GM06990 (cell line): ENCODE measurements around the gene SMC1B.

ENCODE experiments used
- DNase-seq: peaks from one replicate; pipeline ENCODE4 v3.0.0-alpha.2; 2011; ENCODE audit not compliant: insufficient read length; ENCODE audit errors: extremely low read depth
- H3K27me3 ChIP-seq: replicated peaks from 2 replicates; pipeline ENCODE4 v1.6.0; 2011; ENCODE audit warnings: low read length; ENCODE audit not compliant: control insufficient read depth, insufficient read depth
- H3K36me3 ChIP-seq: 2 replicates; pipeline ENCODE4 v1.5.1; 2011; ENCODE audit warnings: low read length; ENCODE audit not compliant: control insufficient read depth, insufficient read depth
- H3K4me3 ChIP-seq: replicated peaks from 2 replicates; pipeline ENCODE4 v1.5.1; 2011; ENCODE audit warnings: low read depth, mild to moderate bottlenecking, control low read depth, low read length
- TF ChIP-seq, protein P1 (sequence below): IDR thresholded peaks from 2 replicates; pipeline ENCODE4 v1.5.1; 2011; ENCODE audit warnings: low read length, control low read depth, mild to moderate bottlenecking, inconsistent platforms; ENCODE audit not compliant: insufficient read depth, poor library complexity, severe bottlenecking

SMC1B gene

DNA sequence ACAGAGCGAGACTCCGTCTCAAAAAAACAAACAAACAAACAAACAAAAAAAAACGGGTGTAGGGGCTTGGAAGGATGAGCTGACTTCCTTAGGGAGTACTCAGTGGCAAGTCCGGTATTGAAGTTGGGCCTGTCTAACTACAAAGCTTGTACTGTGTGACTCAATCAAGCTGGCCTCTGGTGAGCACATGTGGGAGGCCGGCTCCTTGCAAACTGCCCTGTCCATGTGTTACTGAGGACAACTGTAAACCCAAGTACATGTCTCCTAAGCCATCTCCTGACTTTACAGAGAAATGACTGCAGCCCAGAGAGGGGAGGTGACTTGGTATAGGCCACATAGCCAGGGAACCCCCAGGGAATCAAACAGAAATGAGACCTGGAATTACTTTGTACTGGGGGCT lies 11.7 kb upstream of the SMC1B start:
- TF ChIP-seq, protein P1, sequence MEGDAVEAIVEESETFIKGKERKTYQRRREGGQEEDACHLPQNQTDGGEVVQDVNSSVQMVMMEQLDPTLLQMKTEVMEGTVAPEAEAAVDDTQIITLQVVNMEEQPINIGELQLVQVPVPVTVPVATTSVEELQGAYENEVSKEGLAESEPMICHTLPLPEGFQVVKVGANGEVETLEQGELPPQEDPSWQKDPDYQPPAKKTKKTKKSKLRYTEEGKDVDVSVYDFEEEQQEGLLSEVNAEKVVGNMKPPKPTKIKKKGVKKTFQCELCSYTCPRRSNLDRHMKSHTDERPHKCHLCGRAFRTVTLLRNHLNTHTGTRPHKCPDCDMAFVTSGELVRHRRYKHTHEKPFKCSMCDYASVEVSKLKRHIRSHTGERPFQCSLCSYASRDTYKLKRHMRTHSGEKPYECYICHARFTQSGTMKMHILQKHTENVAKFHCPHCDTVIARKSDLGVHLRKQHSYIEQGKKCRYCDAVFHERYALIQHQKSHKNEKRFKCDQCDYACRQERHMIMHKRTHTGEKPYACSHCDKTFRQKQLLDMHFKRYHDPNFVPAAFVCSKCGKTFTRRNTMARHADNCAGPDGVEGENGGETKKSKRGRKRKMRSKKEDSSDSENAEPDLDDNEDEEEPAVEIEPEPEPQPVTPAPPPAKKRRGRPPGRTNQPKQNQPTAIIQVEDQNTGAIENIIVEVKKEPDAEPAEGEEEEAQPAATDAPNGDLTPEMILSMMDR, result no peak
- no peak overlapping the region for H3K4me3 ChIP-seq
- no peak for DNase-seq
- H3K36me3 ChIP-seq, result no peaks in the 10 kb centered on the region
- no peaks in the 10 kb centered on the region; the same call in none of the 2 replicates for H3K27me3 ChIP-seq

DNA sequence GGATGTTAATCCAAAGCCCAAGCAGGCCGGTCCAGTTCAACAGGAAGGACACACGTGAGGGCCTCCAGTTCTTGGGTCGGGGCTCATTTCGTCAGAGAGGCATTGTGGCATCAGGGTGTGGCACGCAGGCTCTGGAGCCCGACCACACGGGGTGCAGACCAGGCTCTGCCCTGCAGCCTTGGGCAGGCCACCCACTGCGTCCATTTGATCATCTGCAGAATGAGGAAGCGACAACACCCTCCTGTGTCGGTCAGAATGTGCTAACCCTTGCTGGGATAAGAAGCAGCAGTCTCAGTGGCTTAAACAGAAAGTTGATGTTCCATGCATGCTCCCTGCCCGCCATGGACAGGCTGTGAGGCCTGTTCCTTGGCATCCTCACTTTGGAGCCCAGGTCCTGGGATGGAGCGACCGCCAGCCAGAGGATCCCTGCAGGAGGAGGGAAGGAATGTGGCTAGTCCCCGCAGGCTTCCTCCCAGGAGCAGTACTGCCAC lies 10.9 kb upstream of the SMC1B start:
- TF ChIP-seq, protein P1, result no peak
- no peak overlapping the region for H3K4me3 ChIP-seq
- H3K27me3 ChIP-seq, result no peaks in the 10 kb centered on the region; the same call in none of the 2 replicates
- no peak for DNase-seq
- H3K36me3 ChIP-seq, result no peaks in the 10 kb centered on the region

DNA sequence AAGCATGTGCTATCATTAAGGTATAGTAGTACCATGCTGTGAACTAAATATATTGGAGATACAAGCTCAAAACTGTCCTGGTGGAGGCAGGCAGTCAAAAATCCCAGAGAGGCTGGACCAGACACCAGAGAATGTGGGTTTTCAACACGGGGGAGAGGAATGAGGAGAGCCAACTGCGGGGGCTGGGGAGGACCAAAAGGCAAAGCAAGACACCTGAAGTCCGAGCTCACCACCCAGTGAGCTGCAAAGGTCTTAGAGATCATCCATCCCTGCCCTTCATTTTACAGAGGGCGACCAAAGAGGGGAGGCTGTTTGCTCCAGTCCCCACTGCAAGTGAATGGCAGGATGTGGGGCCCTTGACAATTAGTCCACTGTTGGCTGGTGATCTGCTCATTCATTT lies 10.1 kb upstream of the SMC1B start:
- no peak overlapping the region for H3K4me3 ChIP-seq
- no peaks in the 10 kb centered on the region for H3K36me3 ChIP-seq
- TF ChIP-seq, protein P1, result no peak
- no peaks in the 10 kb centered on the region; the same call in none of the 2 replicates for H3K27me3 ChIP-seq
- no peak for DNase-seq

DNA sequence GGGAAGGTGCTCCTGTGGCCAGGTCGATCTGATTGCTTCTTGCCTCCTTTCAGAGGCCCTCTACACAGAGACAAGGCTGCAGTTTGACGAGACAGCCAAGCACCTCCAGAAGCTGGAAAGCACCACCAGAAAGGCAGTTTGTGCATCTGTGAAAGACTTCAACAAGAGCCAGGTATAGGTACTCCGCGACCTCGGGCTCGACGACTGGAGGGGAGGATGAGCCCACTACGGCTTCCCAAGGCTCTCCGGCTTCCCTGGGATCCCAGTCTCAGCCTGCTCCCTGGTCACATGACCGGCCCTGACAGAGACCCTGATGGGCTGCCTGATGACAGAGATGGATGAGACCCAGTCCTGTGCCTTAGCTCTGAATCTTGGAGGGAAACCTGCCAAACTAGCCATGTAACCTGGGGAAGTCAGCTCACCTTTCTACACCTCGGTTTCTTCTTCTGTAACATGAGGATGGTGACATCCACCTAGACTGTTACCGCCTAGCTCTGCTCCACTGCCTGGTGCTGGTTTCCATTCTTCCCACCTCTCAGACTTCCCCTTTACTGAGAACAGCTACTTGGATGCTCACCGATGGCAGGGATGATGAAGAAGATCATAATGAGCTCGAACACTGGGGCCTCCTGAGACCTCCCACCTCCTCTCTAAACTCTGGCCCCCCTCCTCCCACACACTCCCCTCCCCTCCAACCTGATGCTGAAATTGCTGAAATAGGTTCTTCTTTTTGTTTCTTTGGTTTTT lies 9.0 kb upstream of the SMC1B start:
- TF ChIP-seq, protein P1, result no peak
- no peaks in the 10 kb centered on the region; the same call in none of the 2 replicates for H3K27me3 ChIP-seq
- no peak for DNase-seq
- no peaks in the 10 kb centered on the region for H3K36me3 ChIP-seq
- no peak overlapping the region for H3K4me3 ChIP-seq

DNA sequence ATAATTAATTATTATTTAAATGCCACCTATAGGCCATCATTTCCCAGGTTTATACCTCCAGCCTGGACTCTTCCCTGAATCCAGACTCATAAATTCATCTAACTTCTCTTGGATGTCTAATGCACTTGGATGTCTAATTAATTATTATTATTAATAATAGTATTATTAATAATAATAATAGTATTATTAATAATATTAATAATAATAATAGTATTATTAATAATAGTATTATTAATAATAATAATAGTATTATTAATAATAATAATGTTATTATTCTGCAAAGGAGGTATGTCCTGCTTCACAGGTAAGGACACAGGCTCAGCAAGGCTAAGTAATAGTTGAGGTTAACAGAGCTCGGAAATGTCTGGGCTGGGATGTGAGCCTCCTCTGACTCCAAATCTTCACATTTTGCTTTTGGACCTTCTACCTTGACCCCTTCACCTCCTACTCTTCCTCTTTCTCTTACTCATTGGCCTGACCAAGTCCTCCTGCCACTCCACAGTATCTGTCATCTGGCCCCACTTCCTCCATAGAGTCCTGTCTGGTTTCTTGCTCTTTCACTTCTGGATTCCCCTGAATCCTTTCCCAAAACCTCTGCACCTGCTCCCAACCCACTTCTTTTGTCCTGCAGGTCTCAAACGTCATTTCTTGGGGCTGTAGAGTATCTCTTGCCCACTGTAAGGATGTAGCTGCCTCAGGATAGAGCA lies 8.1 kb upstream of the SMC1B start:
- no peaks in the 10 kb centered on the region; the same call in 1 of the 2 replicates for H3K27me3 ChIP-seq
- no peak overlapping the region for H3K4me3 ChIP-seq
- H3K36me3 ChIP-seq, result no peaks in the 10 kb centered on the region
- TF ChIP-seq, protein P1, result no peak
- no peak for DNase-seq
